HCT116 (cell line): ENCODE results near the gene MGAT4A. TPM values are rescaled to one million over a fixed set of nuclear protein-coding genes. Genes with fewer than 3 reads are reported as not detected.

ENCODE experiments used
- ATAC-seq: fragments of 200-7000 bp; cut with Tn5 transposase; 2 replicates; pipeline ENCODE4 v1.9.1; 2020; ENCODE audit warnings: mild to moderate bottlenecking, moderate library complexity
- BruUV-seq: library from RNA; stranded (reverse); fragments of 400-500 nt; replicated peaks from 2 replicates; lab custom pipeline; 2021; lab: Mats Ljungman, UMichigan
- CTCF ChIA-PET: fragments of 300-600 bp; sonication (Branson Sonifier 250); formaldehyde crosslinking; loops from one replicate; lab custom pipeline; 2021; ENCODE audit warnings: antibody characterized with exemption; lab: Charles Lee
- POLR2A ChIA-PET: fragments of 300-600, 350-600 bp; sonication (Branson Sonifier 250); formaldehyde crosslinking; loops from one replicate; lab custom pipeline; 2021; ENCODE audit warnings: antibody characterized with exemption; lab: Charles Lee
- RAD21 ChIA-PET, 2 experiments: fragments of 300-600 bp; sonication (Branson Sonifier 250); formaldehyde crosslinking; loops; one replicate each; lab custom pipeline; 2023; ENCODE audit warnings: low total read pairs in 2 of 2; ENCODE audit not compliant: uncharacterized antibody in 2 of 2, unreplicated experiment in 2 of 2, low non-redundant PET in 1 of 2; lab: Charles Lee
- DNase-seq: peaks from one replicate; pipeline ENCODE4 v3.0.0-alpha.2; 2010; ENCODE audit warnings: low read depth, low spot score
- H2AFZ ChIP-seq: fragments of 200-600 bp; shearing (Covaris generic), sonication (generic); 2 replicates; pipeline ENCODE4 v1.6.1; 2017; ENCODE audit warnings: low read depth, mixed run types, mixed read lengths, antibody characterized with exemption, low read length; ENCODE audit not compliant: poor library complexity, severe bottlenecking
- H3K27ac ChIP-seq: 2 replicates; pipeline ENCODE4 v1.5.1; 2012; ENCODE audit warnings: low read depth, low read length
- H3K27me3 ChIP-seq: fragments of 200-600 bp; sonication (generic); 2 replicates; pipeline ENCODE4 v1.6.1; 2016; ENCODE audit warnings: mixed run types, low read length, mixed read lengths; ENCODE audit not compliant: insufficient read depth
- H3K36me3 ChIP-seq, 2 experiments: fragments of 200-500 bp in 1 of 2; fragments of 200-600 bp in 1 of 2; sonication (Bioruptor generic) in 1 of 2; sonication (generic) in 1 of 2; 2 replicates each; pipeline versions ENCODE4 v1.5.1 to v1.6.1; 2014 to 2016; ENCODE audit warnings: low read length in 2 of 2, inconsistent platforms in 1 of 2, mixed read lengths in 1 of 2, mixed run types in 1 of 2; ENCODE audit not compliant: insufficient read depth in 2 of 2, control insufficient read depth in 1 of 2
- H3K4me1 ChIP-seq, 2 experiments: fragments of 200-600 bp in 1 of 2; sonication (generic) in 1 of 2; 2 replicates each; pipeline versions ENCODE4 v1.5.1 to v1.6.1; 2012 to 2017; ENCODE audit warnings: low read length in 2 of 2, inconsistent platforms in 1 of 2, mild to moderate bottlenecking in 1 of 2, mixed read lengths in 1 of 2, mixed run types in 1 of 2, moderate library complexity in 1 of 2; ENCODE audit not compliant: insufficient read depth in 2 of 2, control insufficient read depth in 1 of 2
- H3K4me2 ChIP-seq: fragments of 200-600 bp; sonication (generic); 2 replicates; pipeline ENCODE4 v1.6.1; 2017; ENCODE audit warnings: mixed run types, low read length, mixed read lengths
- H3K4me3 ChIP-seq, 2 experiments: fragments of 200-600 bp in 1 of 2; sonication (generic) in 1 of 2; replicated peaks in 1 of 2; 2 replicates each; pipeline ENCODE4 v1.5.1; 2011 to 2016; ENCODE audit warnings: low read length in 2 of 2, control low read depth in 1 of 2, low read depth in 1 of 2, mild to moderate bottlenecking in 1 of 2, mixed read lengths in 1 of 2, mixed run types in 1 of 2
- H3K79me2 ChIP-seq: fragments of 200-600 bp; sonication (generic); 2 replicates; pipeline ENCODE4 v1.6.1; 2017; ENCODE audit warnings: mild to moderate bottlenecking, mixed run types, low read length, moderate library complexity, mixed read lengths; ENCODE audit not compliant: insufficient read depth
- H3K9ac ChIP-seq: fragments of 200-600 bp; sonication (generic); 2 replicates; pipeline ENCODE4 v1.6.1; 2016; ENCODE audit warnings: low read length, mixed read lengths
- H3K9me2 ChIP-seq: fragments of 200-600 bp; sonication (generic), shearing (Covaris generic); 2 replicates; pipeline ENCODE4 v1.6.1; 2017; ENCODE audit warnings: mixed run types, mild to moderate bottlenecking, moderate library complexity; ENCODE audit not compliant: insufficient read depth
- H3K9me3 ChIP-seq, 2 experiments: fragments of 200-500 bp in 1 of 2; fragments of 200-600 bp in 1 of 2; sonication (Bioruptor generic) in 1 of 2; sonication (generic) in 1 of 2; 2 replicates each; pipeline ENCODE4 v1.6.1; 2014 to 2017; ENCODE audit warnings: low read length in 2 of 2, mixed read lengths in 2 of 2, inconsistent platforms in 1 of 2, low read depth in 1 of 2, mild to moderate bottlenecking in 1 of 2, mixed run types in 1 of 2, moderate library complexity in 1 of 2; ENCODE audit not compliant: control insufficient read depth in 1 of 2, insufficient read depth in 1 of 2
- H4K20me1 ChIP-seq: fragments of 200-600 bp; sonication (generic), shearing (Covaris generic); 2 replicates; pipeline ENCODE4 v1.6.1; 2017; ENCODE audit warnings: mixed run types, mild to moderate bottlenecking, moderate library complexity; ENCODE audit not compliant: insufficient read depth
- CBX3 ChIP-seq: IDR thresholded peaks from 2 replicates; pipeline ENCODE4 v1.6.1; 2012; ENCODE audit warnings: low read depth
- EGR1 ChIP-seq: IDR thresholded peaks from 2 replicates; pipeline ENCODE4 v1.6.1; 2012; ENCODE audit warnings: low read depth
- POLR2AphosphoS5 ChIP-seq: IDR thresholded peaks from 2 replicates; pipeline ENCODE4 v1.6.1; 2011; ENCODE audit warnings: mild to moderate bottlenecking, low read depth, low read length, moderate library complexity
- intact Hi-C: fragments of 100-400 bp; cut with micrococcal nuclease; formaldehyde crosslinking; loops from 2 replicates; pipeline ENCODE4 v1.10.0; 2022
- total RNA-seq: library from RNA; stranded (reverse); gene quantifications from one replicate; pipeline ENCODE4 v1.2.1, GENCODE V29; 2021; ENCODE audit not compliant: unreplicated experiment
- TF ChIP-seq, protein P1 (sequence below): IDR thresholded peaks from 2 replicates; pipeline ENCODE4 v1.6.1; 2012
- TF ChIP-seq, protein P2 (sequence below): IDR thresholded peaks from 2 replicates; pipeline ENCODE4 v1.6.1; 2011; ENCODE audit warnings: mild to moderate bottlenecking, low read length, moderate library complexity; ENCODE audit not compliant: insufficient replicate concordance; ENCODE audit errors: extremely low read depth

Gene MGAT4A
- total RNA-seq, 1 experiment from 2014 or later, result 10.2 TPM

DNA sequence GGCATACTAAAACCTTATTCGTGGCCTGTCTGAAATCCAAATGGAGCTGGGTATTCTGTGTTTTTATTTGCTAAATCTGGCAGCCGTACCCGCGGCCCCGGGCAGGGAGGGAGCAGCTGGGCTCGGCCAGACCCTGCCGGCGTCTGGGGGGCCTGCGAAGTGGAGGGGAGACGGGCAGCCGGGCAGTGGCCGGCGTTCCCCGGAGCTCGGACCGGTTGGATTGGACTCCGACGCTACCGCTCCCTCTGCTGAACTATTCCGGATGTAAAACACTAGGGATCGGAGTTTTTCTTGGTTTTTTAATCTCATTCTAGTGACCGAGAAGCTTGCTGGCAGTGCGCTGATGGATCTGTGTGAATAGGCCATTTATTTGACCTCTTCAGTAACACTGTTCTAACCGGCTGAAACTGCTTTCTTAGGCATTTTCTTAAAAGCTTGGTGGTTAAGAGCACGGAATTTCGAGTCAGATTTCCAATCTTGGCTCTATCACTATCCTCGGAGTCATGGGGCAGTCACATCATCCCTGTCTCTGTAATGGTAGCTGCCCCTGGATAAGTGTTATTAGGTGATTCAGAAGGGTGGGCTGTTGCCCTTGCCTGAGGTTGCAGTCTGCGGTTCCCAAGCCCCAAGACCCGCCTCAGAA, 121.8 kb downstream of the MGAT4A start:
- Histone ChIP-seq H3K36me3 (peaks cover 12 to 22% of the 10 kb centered on the region in 2 experiments; a peak in 2 of 4 replicates), H3K9me2 (no peaks in the 10 kb centered on the region), H4K20me1 (no peaks in the 10 kb centered on the region), H2AFZ (peak overlapping the region; percentile 47), H3K27me3 (no peaks in the 10 kb centered on the region), H3K9me3 (no peaks in the 10 kb centered on the region), H3K9ac (peak overlapping the region; percentile 96), H3K4me2 (peak overlapping the region; percentile 95), H3K27ac (peak overlapping the region; percentile 77), H3K79me2 (peaks cover 71% of the 10 kb centered on the region), H3K4me1 (peaks cover 7 to 22% of the 10 kb centered on the region in 2 experiments; a peak in 3 of 4 replicates), H3K4me3 (peak overlapping the region; percentile 51 to 95)
- CTCF ChIA-PET, result no interaction called here
- BruUV-seq, result TSS peak; percentile 54
- RAD21 ChIA-PET, result no interaction called here
- POLR2A ChIA-PET, result no interaction called here
- intact Hi-C loops, result no loop called here
- no peak for DNase-seq
- TF ChIP-seq, protein P1, sequence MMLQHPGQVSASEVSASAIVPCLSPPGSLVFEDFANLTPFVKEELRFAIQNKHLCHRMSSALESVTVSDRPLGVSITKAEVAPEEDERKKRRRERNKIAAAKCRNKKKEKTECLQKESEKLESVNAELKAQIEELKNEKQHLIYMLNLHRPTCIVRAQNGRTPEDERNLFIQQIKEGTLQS, result no peak
- TF ChIP-seq EGR1 (no peak), POLR2AphosphoS5 (no peak), CBX3 (no peak)
- TF ChIP-seq, protein P2, sequence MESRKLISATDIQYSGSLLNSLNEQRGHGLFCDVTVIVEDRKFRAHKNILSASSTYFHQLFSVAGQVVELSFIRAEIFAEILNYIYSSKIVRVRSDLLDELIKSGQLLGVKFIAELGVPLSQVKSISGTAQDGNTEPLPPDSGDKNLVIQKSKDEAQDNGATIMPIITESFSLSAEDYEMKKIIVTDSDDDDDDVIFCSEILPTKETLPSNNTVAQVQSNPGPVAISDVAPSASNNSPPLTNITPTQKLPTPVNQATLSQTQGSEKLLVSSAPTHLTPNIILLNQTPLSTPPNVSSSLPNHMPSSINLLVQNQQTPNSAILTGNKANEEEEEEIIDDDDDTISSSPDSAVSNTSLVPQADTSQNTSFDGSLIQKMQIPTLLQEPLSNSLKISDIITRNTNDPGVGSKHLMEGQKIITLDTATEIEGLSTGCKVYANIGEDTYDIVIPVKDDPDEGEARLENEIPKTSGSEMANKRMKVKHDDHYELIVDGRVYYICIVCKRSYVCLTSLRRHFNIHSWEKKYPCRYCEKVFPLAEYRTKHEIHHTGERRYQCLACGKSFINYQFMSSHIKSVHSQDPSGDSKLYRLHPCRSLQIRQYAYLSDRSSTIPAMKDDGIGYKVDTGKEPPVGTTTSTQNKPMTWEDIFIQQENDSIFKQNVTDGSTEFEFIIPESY, result no peak
- ATAC-seq, result 0 out of 2 replicates have a peak, but pooled peaks have one; percentile 14
